HG03520 (cell line): Measurements from ENCODE around the gene TMEM273.

Source experiments
- ATAC-seq: cut with Tn5 transposase; IDR thresholded peaks from one replicate; pipeline ENCODE4 v1.9.1; 2021; ENCODE audit warnings: mild to moderate bottlenecking, moderate library complexity; ENCODE audit not compliant: unreplicated experiment

TMEM273 gene

GRCh38 chr10:49166484-49167400 is 21.4 kb downstream of the TMEM273 start:
- ATAC-seq: no peak

- ATAC-seq: no peak
Measured at GRCh38 chr10:49165821-49166483, 22.2 kb downstream of the TMEM273 start.

GRCh38 chr10:49165259-49165658 is 22.9 kb downstream of the TMEM273 start:
- ATAC-seq: no peak

GRCh38 chr10:49164559-49165188 is 23.5 kb downstream of the TMEM273 start:
- peak; percentile 71 for ATAC-seq

GRCh38 chr10:49163741-49164140 is 24.4 kb downstream of the TMEM273 start:
- no peak for ATAC-seq

GRCh38 chr10:49162761-49163310 is 25.4 kb downstream of the TMEM273 start:
- no peak for ATAC-seq

- no peak for ATAC-seq
Measured at GRCh38 chr10:49162063-49162462, 26.1 kb downstream of the TMEM273 start.

- no peak for ATAC-seq
Measured at GRCh38 chr10:49161411-49161997, 26.7 kb downstream of the TMEM273 start.

GRCh38 chr10:49160814-49161213 is 27.4 kb downstream of the TMEM273 start:
- ATAC-seq: no peak

GRCh38 chr10:49160110-49160509 is 28.1 kb downstream of the TMEM273 start:
- ATAC-seq: no peak

- ATAC-seq: no peak
Measured at GRCh38 chr10:49158915-49159314, 29.3 kb downstream of the TMEM273 start.

- ATAC-seq: no peak
Measured at GRCh38 chr10:49158404-49158803, 29.8 kb downstream of the TMEM273 start.

GRCh38 chr10:49157229-49157628 is 31.0 kb downstream of the TMEM273 start:
- no peak for ATAC-seq

- no peak for ATAC-seq
Measured at GRCh38 chr10:49154641-49155040, 33.5 kb downstream of the TMEM273 start.

GRCh38 chr10:49153971-49154370 is 34.2 kb downstream of the TMEM273 start:
- ATAC-seq: no peak

- no peak for ATAC-seq
Measured at GRCh38 chr10:49153115-49153514, 35.1 kb downstream of the TMEM273 start.

GRCh38 chr10:49152663-49153062 is 35.5 kb downstream of the TMEM273 start:
- ATAC-seq: no peak

- no peak for ATAC-seq
Measured at GRCh38 chr10:49152037-49152436, 36.2 kb downstream of the TMEM273 start.

GRCh38 chr10:49151481-49151880 is 36.7 kb downstream of the TMEM273 start:
- no peak for ATAC-seq

GRCh38 chr10:49151025-49151445 is 37.2 kb downstream of the TMEM273 start:
- ATAC-seq: no peak

GRCh38 chr10:49150426-49150825 is 37.8 kb downstream of the TMEM273 start:
- no peak for ATAC-seq
